Liver (tissue), 9 donors: ENCODE measurements around the gene ATPAF1. TPM values are rescaled to one million over a fixed set of nuclear protein-coding genes. Genes with fewer than 3 reads are reported as not detected.

Experiments
- DNase-seq: peaks from one replicate; pipeline ENCODE4 v3.0.0-alpha.2; 2017; ENCODE audit warnings: low spot score
- H3K27ac ChIP-seq, 2 donors: one replicate each; pipeline ENCODE4 v1.7.0; 2013; ENCODE audit warnings: inconsistent platforms in 2 of 2, low read length in 2 of 2, control low read depth in 1 of 2, low read depth in 1 of 2, mild to moderate bottlenecking in 1 of 2
- H3K27me3 ChIP-seq, 4 donors: one replicate each; pipeline versions ENCODE4 v1.6.1 to v1.7.0; 2013; ENCODE audit warnings: low read length in 3 of 4, inconsistent platforms in 1 of 4, mild to moderate bottlenecking in 1 of 4, moderate library complexity in 1 of 4; ENCODE audit not compliant: control insufficient read depth in 4 of 4, insufficient read depth in 4 of 4
- H3K36me3 ChIP-seq, 4 donors: one replicate each; pipeline versions ENCODE4 v1.6.1 to v1.7.0; 2013; ENCODE audit warnings: low read length in 3 of 4, mild to moderate bottlenecking in 3 of 4, low read depth in 1 of 4, moderate library complexity in 1 of 4; ENCODE audit not compliant: control insufficient read depth in 4 of 4, insufficient read depth in 3 of 4
- H3K4me1 ChIP-seq, 4 donors: one replicate each; pipeline versions ENCODE4 v1.6.1 to v1.7.0; 2013; ENCODE audit warnings: low read length in 3 of 4, mild to moderate bottlenecking in 3 of 4, moderate library complexity in 1 of 4; ENCODE audit not compliant: control insufficient read depth in 4 of 4, insufficient read depth in 4 of 4
- H3K4me3 ChIP-seq, 3 donors: one replicate each; pipeline versions ENCODE4 v1.6.1 to v1.7.0; 2013; ENCODE audit warnings: low read length in 3 of 3, control low read depth in 1 of 3, low read depth in 1 of 3, mild to moderate bottlenecking in 1 of 3
- H3K9ac ChIP-seq, 2 donors: one replicate each; pipeline ENCODE4 v1.7.0; 2013; ENCODE audit warnings: low read length in 2 of 2, mild to moderate bottlenecking in 2 of 2, moderate library complexity in 2 of 2, control low read depth in 1 of 2, low read depth in 1 of 2
- H3K9me3 ChIP-seq, 4 donors: one replicate each; pipeline versions ENCODE4 v1.6.1 to v1.7.0; 2013; ENCODE audit warnings: low read length in 3 of 4; ENCODE audit not compliant: control insufficient read depth in 4 of 4
- ATF3 ChIP-seq: IDR thresholded peaks from 2 replicates; pipeline ENCODE4 v1.6.1; 2016; ENCODE audit warnings: antibody characterized with exemption
- CTCF ChIP-seq: fragments of 150-350 bp; IDR thresholded peaks from 2 replicates; pipeline ENCODE4 v1.5.1; 2017; ENCODE audit warnings: improper control_type of control experiment, low read depth, low read length; ENCODE audit not compliant: missing input control
- EGR1 ChIP-seq, 2 donors: IDR thresholded peaks; 2 replicates each; pipeline ENCODE4 v1.6.1; 2016 to 2018; ENCODE audit warnings: antibody characterized with exemption in 2 of 2, low read depth in 2 of 2
- FOXA1 ChIP-seq: IDR thresholded peaks from 2 replicates; pipeline ENCODE4 v1.6.1; 2016; ENCODE audit warnings: antibody characterized with exemption
- FOXA2 ChIP-seq: IDR thresholded peaks from 2 replicates; pipeline ENCODE4 v1.6.1; 2016; ENCODE audit warnings: antibody characterized with exemption
- GABPA ChIP-seq, 2 donors: IDR thresholded peaks in 1 of 2; conservative IDR thresholded peaks in 1 of 2; 2 replicates each; pipeline ENCODE4 v1.6.1; 2016; ENCODE audit warnings: antibody characterized with exemption in 2 of 2, mild to moderate bottlenecking in 1 of 2, moderate library complexity in 1 of 2
- HNF4A ChIP-seq, 2 donors: conservative IDR thresholded peaks; 2 replicates each; pipeline ENCODE4 v1.6.1; 2016; ENCODE audit warnings: antibody characterized with exemption in 2 of 2, mild to moderate bottlenecking in 2 of 2
- HNF4G ChIP-seq: IDR thresholded peaks from 2 replicates; pipeline ENCODE4 v1.6.1; 2016; ENCODE audit warnings: antibody characterized with exemption
- JUND ChIP-seq, 2 donors: IDR thresholded peaks; 2 replicates each; pipeline ENCODE4 v1.6.1; 2016; ENCODE audit warnings: antibody characterized with exemption in 2 of 2
- MAX ChIP-seq: IDR thresholded peaks from 2 replicates; pipeline ENCODE4 v1.6.1; 2016; ENCODE audit warnings: antibody characterized with exemption
- NR2F2 ChIP-seq: IDR thresholded peaks from 2 replicates; pipeline ENCODE4 v1.6.1; 2016; ENCODE audit warnings: antibody characterized with exemption
- RAD21 ChIP-seq, 2 donors: IDR thresholded peaks; 2 replicates each; pipeline ENCODE4 v1.6.1; 2016; ENCODE audit warnings: antibody characterized with exemption in 2 of 2, mild to moderate bottlenecking in 2 of 2
- REST ChIP-seq: IDR thresholded peaks from 2 replicates; pipeline ENCODE4 v1.6.1; 2016; ENCODE audit warnings: antibody characterized with exemption, mild to moderate bottlenecking
- RXRA ChIP-seq, 2 donors: IDR thresholded peaks; 2 replicates each; pipeline ENCODE4 v1.6.1; 2017 to 2018; ENCODE audit warnings: antibody characterized with exemption in 2 of 2, mild to moderate bottlenecking in 1 of 2
- SP1 ChIP-seq: IDR thresholded peaks from 2 replicates; pipeline ENCODE4 v1.6.1; 2018; ENCODE audit warnings: antibody characterized with exemption, mild to moderate bottlenecking
- TAF1 ChIP-seq: conservative IDR thresholded peaks from 2 replicates; pipeline ENCODE4 v1.6.1; 2016; ENCODE audit warnings: antibody characterized with exemption, mild to moderate bottlenecking
- YY1 ChIP-seq: IDR thresholded peaks from 2 replicates; pipeline ENCODE4 v1.6.1; 2016; ENCODE audit warnings: antibody characterized with exemption, mild to moderate bottlenecking
- ZBTB33 ChIP-seq: IDR thresholded peaks from 2 replicates; pipeline ENCODE4 v1.6.1; 2016; ENCODE audit warnings: antibody characterized with exemption
- WGBS: extraction: QIAGEN DNeasy Blood & Tissue Kit; methylation state at CpG from one replicate; pipeline ENCODE4 v1.1.7; 2013; 5-methylcytosine and 5-hydroxymethylcytosine counted together
- polyA plus RNA-seq, 2 donors: library from polyadenylated mRNA; stranded (reverse) in 1 of 2; unstranded in 1 of 2; fragments of 200-250 nt in 1 of 2; fragments of >200 nt in 1 of 2; fragmentation: Nextera tagmentation in 1 of 2; extraction: Ambion mirVana in 1 of 2; gene quantifications; one replicate each; pipeline versions ENCODE4 v1.2.1 to v1.2.3, GENCODE V29; 2013 to 2015
- total RNA-seq, 2 donors: library from RNA; depleted of rRNA; stranded (reverse); fragments of >200 nt; gene quantifications; one replicate each; pipeline ENCODE4 v1.2.3, GENCODE V29; 2014
- donor health status: healthy.
- donor health status: healthy.
- donor health status: healthy.
- donor health status: healthy.
- donor health status: healthy.

Gene ATPAF1
- total and polyA plus RNA-seq, 4 donors: 35.3 to 54.1 (median 37.0) TPM

GRCh38 chr1:46596036-46596435 is 72.1 kb downstream of the ATPAF1 start:
- Histone ChIP-seq H3K4me3 (no peak overlapping the region), H3K27ac (no peak overlapping the region), H3K4me1 (no peaks in the 10 kb centered on the region), H3K9me3 (no peaks in the 10 kb centered on the region), H3K9ac (no peak overlapping the region), H3K36me3 (peaks cover 12 to 27% (median 22%) of the 10 kb centered on the region in 4 donors), H3K27me3 (no peaks in the 10 kb centered on the region)
- no peak for DNase-seq
- TF ChIP-seq GABPA (IDR thresholded peaks at IDR 0.05 in 1 of 2, conservative IDR thresholded peaks at IDR 0.05 in 1 of 2): no peak
- no peak for TF ChIP-seq FOXA2
- no peak for TF ChIP-seq JUND (IDR thresholded peaks at IDR 0.05)
- TF ChIP-seq YY1: no peak
- TF ChIP-seq TAF1: no peak
- no peak for TF ChIP-seq FOXA1
- no peak for TF ChIP-seq ATF3
- TF ChIP-seq HNF4A (conservative IDR thresholded peaks at IDR 0.05): no peak
- TF ChIP-seq SP1: no peak
- TF ChIP-seq NR2F2: no peak
- no peak for TF ChIP-seq REST
- no peak for TF ChIP-seq RAD21 (IDR thresholded peaks at IDR 0.05)
- TF ChIP-seq EGR1 (IDR thresholded peaks at IDR 0.05; ENCODE audit: low read depth in 2 of 2): no peak
- TF ChIP-seq RXRA (IDR thresholded peaks at IDR 0.05): no peak
- TF ChIP-seq MAX: no peak
- TF ChIP-seq ZBTB33: no peak
- TF ChIP-seq HNF4G: no peak
- no peak for TF ChIP-seq CTCF
- 100% methylated on average over 1 of the region's 1 CpG for WGBS
